GM21447 (cell line): ENCODE measurements around the gene NTN4.
"Not testable (repeated sequence)": the region's sequence is repeated elsewhere in the genome, so short reads cannot be mapped to it uniquely, and the experiment has no call there.

Experiments
- ATAC-seq: cut with Tn5 transposase; IDR thresholded peaks from one replicate; pipeline ENCODE4 v1.9.1; 2021; ENCODE audit not compliant: unreplicated experiment

The NTN4 gene

DNA sequence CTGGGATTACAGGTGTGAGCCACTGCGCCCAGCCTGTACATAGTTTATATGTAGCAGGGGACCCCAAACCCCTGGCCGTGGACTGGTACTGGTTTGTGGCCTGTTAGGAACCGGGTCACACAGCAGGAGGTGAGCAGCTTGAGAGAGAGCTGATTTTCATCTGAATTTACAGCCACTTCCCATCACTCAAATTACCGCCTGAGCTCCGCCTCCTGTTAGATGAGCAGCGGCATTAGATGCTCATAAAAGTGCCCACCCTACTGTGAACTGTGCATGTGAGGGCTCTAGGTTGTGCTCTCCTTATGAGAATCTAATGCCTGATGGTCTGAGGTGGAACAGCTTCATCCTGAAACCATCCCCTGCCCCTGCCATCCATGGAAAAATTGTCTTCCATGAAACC lies 119.3 kb downstream of the NTN4 start:
- ATAC-seq = no peak

DNA sequence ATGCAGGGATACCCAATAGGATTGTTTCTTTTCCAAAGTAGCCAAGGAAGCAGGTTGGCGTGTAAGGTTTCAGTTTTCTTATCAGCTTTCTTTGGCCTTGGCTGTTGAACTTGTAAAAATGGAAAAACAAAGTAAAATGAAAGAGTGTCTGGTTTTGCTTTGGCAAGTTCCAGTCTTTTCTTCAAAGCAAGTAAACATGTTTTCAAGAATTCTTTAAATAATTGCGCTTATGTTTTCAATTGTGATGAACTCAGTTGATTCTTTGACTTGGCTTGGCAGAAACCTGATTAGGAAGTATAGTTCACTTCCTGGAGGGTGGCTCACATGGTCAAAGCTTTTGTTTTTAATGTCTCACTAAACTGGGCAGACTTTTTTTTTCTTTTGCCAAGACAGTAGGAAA lies 127.0 kb downstream of the NTN4 start:
- no peak for ATAC-seq

DNA sequence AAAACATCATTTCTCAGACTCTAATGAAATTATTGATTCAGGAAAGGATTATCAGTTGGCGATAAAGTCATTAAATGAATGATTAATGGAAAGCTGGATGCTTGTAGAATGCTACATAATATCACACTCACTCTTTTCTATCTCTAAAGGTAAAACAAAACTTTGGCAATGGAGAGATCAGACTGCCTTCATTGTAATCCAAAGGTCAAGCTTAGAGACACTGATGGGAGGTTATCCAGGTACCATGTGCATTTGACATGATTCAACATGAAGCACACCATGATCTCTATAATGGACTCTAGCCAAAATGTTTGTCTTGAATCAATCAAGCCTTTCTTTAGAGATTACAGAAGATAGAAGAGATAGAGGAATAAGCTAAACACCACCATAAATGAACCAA lies 129.2 kb downstream of the NTN4 start:
- ATAC-seq = no peak

DNA sequence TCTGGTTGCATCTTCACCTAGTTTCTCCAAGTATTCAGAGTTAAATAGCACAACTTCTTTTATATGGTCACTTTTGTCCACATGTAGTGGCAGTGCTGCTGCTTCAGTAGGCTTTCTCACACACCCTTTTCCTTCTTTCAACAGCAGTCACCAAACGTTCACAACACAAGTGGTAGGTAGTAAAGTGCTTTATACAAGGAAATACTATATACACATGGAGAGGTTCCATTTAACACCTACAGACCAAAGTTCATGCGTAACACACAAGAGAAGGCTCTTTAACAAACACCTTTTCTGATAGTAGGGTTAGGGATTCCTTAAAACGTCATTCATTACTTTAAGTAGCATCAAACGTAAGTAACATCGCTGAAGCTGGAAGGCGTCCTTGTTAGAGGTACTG lies 132.2 kb downstream of the NTN4 start:
- ATAC-seq = no peak

DNA sequence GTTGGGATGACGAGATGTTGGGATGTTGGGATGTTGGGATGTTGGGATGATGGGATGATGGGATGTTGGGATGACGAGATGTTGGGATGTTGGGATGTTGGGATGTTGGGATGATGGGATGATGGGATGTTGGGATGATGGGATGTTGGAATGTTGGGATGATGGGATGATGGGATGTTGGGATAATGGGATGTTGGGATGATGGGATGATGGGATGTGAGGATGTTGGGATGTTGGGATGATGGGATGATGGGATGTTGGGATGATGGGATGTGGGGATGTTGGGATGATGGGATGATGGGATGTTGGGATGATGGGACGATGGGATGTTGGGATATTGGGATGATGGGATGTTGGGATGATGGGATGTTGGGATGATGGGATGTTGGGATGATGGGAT lies 135.9 kb downstream of the NTN4 start:
- ATAC-seq = not testable (repeated sequence)

DNA sequence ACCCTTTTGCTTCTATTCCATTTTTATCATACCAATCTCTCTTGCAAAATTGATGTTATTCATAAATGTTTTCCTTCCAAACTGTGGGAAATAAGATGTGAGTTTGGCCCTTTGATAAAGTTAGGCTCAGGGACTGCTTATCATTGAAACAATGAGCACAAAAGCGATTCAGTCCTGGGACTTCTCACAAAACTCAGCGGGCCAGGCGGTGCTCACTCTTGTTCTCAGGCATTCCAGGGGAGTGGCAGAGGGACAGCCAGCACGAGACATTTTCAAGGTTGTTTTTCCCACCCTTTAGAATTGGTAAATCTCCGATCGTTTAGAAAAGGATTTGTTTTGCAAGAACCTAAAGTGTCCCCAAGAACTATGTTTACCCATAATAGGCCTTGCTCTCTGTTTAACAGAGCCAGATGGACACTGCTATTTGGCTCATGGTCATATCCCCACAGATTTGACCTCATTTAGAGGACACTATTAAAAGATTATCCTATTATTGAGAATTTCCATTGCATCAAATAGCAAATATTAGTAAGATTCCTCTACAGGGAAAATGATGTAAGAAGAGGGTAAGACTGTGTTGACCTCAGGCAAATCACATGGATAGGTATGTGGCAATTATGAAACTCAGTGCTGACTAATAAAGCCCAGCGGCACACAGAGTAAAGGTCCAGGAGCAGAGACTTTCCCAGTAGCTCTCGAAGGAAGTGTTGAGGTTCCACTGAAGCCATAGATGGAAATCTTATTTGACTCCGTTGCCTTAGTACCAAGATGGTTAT lies 136.6 kb downstream of the NTN4 start:
- ATAC-seq = no peak

DNA sequence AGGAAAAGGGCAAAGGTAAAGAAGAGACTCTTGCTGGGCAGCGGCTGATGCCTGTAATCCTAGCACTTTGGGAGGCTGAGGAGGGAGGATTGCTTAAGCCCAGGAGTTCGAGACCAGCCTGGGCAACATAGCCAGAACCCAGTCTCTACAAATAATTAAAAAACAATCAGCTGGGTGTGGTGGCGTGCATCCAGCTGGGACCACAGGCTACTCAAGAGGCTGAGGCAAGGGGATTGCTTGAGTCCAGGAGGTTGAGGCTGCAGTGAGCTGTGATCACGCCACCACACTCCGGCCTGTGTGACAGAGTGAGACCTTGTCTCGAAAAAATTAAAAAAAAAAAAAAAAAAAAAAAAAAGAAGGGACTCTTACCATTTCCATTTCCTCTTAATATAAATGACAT lies 138.9 kb downstream of the NTN4 start:
- no peak for ATAC-seq

DNA sequence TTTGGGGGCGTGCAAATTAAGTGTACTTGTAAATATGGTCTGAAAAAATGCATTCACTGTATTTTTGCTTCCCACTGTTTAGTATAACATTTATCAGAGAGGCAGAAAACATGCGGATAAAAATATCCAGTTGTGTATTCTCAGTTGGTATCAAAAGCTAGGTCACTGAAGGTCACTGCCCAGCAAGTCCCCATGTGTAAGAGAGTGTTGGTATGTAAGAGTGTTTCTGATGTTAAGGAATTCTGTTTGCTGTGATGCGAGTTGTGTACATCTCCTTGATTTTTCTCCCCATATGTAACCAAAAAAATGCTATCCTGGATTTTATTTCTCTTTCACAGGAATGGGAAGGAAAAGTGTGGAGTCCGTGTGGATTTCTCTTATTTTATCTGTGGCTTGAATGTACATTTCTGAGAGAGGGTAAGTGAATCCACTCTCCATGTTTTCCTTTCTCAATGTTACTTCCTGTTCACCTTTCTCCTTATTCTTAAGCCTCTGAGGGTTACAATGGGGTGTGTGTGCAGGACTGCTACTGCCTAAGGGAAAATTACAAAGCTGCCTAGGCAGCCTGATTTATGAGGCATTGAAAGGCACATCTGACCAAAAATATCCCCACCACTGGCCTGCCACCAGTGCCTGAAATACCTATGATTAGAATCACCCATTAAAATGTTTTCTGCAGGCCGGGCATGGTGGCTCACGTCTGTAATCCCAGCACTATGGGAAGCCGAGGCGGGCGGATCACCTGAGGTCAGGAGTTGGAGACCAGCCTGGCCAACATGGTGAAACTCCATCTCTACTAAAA lies 141.4 kb downstream of the NTN4 start:
- ATAC-seq = no peak

DNA sequence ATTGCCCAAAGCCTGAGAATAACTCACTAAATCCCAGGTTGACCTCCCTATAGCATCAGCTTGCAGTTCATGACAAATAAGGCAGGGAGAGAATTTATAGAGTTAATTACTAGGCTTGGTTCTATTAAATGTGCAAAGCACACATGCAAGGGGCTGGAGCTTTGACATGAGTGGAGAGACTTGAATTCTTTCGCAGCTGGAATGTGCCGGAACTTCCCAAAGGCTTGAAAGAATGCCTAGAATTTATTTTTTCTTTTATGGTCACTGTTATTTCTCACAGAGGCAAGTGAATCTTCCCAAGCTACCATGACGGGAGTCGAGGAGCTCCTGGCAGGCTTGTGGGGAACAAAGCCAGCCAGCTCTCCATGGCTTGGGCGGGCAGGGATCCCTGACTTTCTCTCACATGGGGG lies 143.8 kb downstream of the NTN4 start:
- no peak for ATAC-seq

DNA sequence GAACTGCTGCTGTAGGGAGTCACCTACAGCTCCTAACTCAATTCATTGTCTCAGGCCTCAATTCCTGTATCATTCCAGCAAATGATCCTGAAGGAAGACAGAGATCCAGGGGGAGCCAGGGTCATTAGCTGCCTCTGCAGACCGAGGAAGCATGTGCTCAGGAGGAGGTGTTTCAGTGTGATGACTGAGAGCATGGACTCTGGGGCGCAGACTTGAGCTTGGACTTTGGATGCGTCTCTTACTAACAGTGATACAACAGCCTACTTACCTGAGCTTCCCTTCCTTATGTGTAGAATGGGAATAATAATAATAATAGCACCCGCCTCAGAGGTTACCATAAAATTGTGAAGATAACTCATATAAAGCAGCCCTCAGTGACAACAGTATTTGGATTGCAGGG lies 147.3 kb downstream of the NTN4 start:
- ATAC-seq = no peak

DNA sequence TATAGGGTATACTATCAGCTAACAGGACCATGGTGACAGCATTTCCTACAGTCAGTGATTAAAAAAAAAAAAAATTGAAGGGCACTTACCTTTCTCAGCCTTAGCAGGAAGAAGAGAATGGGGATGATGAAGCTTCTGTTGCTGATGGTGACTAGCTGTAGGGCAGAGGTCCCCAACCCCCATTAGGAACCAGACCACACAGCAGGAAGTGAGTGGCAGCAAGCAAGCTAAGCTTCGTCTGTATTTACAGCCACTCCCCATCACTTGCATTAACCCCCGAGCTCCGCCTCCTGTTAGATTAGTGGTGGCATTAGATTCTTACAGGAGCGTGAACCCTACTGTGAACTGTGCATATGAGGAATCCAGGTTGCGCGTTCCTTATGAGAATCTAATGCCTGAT lies 148.0 kb downstream of the NTN4 start:
- ATAC-seq = no peak

DNA sequence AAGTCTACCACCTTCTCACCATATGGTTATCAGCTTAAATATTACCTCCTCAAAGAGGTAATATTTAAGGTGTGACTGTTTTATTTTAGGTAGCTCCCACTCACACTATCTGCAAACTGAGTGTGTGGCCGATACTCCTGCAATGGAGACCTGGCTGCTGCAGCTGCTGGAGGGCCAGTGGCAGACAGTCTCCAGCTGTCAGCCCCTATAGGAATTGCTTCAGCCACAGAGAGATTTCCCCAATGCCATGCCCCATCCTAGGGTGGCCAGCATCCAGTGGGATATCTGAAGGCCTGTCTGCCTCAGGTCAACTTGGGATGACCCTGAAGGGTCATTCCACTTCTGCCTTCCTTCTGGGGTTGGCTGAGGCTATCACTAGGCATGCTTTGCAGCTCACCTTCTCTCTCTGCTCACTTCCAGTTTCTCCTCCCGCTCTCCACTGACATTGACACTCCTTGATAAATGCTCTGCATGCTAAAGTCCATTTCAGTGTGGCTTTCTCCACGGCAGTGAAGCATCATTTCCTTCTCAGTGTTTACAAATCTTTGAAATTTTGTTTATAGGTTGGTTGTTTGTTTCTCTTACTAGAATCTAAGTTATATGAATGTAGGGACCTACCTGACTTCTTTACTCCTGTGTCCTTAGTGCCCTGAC lies 149.1 kb downstream of the NTN4 start:
- ATAC-seq = no peak

DNA sequence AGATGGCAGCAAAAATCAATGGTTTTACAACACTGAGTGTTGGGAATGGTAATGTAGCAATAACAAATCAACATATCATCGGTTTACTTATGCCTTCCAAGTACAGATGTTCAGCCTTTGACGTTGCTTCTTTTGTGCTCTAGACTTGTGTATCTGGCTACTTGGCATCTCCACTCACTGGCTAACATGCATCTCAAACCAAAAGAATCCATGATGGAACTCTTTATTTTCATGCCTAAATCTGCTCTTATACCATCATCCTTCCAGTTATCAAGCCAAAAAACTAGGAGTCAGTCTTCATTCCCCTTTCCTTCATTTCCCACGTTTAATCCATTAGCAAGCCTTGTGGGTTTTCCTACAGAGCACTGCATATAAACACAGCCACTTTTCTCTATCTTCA lies 150.0 kb downstream of the NTN4 start:
- no peak for ATAC-seq

DNA sequence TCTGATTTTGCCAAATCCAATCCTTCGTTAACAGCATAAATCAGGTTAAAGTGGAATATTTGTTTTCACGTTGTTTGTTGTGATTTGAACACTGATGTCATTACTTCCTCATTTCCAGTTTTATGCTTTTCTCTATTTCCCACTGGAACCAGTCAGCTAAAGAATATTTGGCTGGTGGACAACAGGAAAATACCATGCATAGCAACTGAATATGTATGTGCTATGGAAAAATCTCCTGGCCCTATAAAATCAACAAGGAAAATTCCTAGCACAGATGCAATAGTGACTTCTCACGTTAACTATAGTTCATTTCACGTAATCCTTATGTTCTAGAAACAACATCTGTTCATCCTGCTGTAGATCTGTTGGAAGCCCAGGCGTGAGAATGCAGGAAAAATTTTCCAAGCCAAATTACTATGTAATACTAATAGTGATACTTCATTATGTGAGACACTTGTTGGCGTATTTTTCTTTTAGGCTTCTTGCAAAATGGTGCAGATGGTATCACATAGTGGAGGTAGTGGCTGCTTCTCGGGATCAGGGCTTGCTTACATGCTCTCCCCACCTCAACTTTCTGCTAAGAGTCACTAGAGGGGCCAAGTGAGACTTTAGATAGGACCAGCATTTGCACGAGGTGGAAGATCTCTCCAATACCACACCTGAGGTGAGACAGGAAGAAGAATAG lies 153.0 kb downstream of the NTN4 start:
- ATAC-seq = no peak

DNA sequence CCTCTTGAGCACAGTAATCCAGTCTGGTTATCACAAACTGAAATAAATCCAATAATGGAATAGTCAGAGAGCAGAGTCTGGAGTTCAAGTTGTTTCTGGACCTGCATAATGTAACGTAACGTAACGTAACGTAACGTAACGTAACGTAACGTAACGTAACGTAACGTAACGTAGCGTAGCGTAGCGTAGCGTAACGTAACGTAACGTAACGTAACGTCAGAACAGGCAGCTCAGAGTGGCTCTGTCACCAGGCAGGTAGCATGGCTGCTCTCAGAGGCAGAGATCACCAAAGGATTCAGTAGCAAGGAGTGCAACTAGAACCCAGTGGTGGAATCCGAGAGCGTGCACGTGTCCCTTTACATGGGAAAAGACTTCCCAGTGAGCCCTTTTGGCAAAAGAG lies 153.6 kb downstream of the NTN4 start:
- no peak for ATAC-seq

DNA sequence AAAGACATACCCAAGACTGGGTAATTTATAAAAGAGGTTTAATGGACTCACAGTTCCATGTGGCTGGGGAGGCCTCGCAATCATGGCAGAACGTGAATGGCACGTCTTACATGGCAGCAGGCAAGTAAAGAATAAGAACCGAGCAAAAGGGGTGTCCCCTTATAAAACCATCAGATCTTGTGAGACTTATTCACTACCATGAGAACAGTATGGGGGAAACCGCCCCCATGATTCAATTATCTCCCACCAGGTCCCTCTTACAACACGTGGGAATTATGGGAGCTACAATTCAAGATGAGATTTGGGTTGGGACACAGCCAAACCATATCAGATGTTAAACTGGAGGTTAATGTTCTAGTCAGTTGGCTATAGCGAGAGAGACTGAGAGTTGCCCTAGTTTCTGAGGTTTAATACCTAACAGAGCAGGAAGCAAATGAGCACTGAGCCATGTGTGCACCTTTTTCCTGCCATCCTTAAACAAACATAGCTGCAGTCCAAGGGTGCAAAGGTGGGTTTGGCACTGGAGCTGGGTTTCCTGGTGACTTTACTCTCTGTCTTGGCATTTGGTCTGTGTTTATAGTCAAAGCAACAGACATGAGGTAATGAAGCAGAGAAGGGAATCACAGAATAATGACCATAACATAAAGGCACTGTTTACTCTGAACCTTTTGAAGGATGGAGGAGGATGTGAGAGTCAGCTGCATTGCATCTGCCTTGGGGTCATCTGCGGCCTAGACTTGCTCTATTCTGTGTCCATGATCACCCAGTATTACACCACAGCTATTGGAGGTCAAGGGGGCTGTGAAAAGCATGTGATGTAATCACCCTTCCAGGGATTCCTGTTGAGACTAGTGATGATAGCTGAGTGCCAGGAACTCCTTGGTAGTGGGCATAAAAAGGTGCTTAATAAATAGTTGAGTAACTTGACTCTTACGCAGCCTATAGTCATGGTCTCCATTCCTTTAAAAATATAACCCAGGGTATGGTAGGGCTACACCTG lies 155.6 kb downstream of the NTN4 start:
- ATAC-seq = peak; percentile 70

DNA sequence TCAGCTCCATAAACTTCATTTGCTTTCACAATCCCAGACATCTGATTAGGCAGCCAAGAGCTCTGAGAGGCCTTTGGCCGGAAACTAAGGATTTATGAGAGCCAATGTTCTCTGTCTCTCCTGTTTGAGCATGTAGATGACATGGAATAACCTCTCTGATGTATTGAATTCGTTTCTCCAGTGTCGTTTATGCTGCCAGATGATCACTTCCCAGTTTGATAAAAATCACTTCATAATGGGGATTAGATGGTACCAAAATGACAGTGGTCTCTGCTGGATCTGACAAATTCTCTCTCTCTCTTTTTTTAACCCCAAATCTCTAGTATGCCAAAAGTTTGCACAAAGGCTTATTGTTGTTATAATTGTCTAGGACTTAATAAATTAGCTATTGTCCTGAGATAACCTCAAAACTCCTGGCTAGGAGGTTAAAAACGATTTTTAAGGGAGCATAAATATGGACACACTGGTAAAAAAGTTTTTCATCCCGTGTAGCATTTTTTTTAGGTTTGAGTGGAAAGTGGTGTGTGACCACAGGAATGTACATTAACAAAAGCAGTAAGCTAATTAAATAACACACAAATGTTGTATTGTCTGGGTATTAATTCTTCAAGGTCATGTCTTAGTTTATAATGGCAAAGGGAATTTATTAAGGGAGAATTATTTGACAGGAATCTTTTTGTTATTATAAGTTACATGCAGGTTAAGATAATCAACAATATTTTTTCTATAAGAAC lies 156.7 kb downstream of the NTN4 start:
- no peak for ATAC-seq

DNA sequence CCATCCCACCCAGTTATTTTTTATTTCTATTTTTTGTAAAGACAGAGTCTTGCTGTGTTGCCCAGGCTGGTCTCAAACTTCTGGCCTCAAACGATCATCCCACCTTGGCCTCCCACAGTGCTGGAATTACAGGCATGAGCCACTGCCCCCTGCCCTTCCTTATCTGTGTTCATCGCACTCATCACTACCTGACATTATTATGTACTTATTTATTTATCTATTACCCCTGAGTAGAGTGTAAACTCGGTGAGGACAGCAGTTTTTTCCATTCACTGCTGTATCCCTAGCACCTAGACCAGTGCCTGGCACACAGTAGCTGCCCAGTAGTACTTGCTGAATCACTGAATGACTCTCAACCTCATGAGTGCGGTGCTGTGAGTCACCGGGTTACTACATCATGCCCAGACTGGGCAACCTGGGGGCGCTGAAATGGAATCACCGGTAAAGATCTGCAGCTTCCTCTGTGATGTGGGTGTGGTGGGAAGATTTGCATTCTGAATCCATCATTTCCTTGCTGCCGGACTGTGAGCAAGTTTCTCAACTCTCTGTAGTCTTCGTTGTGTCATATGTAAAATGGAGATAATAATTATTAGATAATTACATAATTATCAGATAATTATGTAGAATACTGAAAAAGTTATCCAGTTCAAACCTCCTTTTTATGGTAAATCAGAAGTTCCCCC lies 157.4 kb downstream of the NTN4 start:
- no peak for ATAC-seq

DNA sequence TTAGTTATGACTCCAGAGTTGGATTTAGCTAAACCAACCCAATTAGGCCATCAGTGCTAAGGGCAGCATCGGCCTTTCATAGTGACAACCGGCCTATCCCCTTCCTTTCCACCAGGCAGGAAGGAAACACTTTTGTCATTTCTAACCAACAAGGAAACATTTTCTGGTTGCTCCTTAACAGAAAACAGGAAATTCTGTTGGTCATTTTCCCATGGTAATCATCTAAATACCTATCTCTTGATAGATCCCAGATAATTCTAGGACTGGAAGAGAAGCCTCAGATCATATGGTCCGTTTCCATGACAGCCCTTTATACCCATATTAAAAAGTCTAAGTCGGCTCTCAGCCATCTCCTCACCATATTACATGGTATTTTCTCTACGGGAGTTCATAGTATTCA lies 160.1 kb downstream of the NTN4 start:
- ATAC-seq = no peak
